Measurements from ENCODE around the gene PDE10A.

- TF ChIP-seq, protein P1, sequence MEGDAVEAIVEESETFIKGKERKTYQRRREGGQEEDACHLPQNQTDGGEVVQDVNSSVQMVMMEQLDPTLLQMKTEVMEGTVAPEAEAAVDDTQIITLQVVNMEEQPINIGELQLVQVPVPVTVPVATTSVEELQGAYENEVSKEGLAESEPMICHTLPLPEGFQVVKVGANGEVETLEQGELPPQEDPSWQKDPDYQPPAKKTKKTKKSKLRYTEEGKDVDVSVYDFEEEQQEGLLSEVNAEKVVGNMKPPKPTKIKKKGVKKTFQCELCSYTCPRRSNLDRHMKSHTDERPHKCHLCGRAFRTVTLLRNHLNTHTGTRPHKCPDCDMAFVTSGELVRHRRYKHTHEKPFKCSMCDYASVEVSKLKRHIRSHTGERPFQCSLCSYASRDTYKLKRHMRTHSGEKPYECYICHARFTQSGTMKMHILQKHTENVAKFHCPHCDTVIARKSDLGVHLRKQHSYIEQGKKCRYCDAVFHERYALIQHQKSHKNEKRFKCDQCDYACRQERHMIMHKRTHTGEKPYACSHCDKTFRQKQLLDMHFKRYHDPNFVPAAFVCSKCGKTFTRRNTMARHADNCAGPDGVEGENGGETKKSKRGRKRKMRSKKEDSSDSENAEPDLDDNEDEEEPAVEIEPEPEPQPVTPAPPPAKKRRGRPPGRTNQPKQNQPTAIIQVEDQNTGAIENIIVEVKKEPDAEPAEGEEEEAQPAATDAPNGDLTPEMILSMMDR (IDR thresholded peaks at IDR 0.05; ENCODE audit: insufficient read depth, low read length, poor library complexity, severe bottlenecking) = no peak
- no peak for TF ChIP-seq EZH2phosphoT487 (conservative IDR thresholded peaks at IDR 0.05; ENCODE audit: low read length)
Measured at GRCh38 chr6:165599121-165599520, 63.9 kb downstream of the PDE10A start.
